Left cardiac atrium (tissue), 4 donors: ENCODE measurements around the gene COL25A1. TPM values are rescaled to one million over a fixed set of nuclear protein-coding genes. Genes with fewer than 3 reads are reported as not detected.
A peak's percentile ranks its signal among the peaks of the same experiment; 100 is the strongest.

Experiments
- ATAC-seq, 2 donors: fragments of 200-7000 bp; cut with Tn5 transposase; one replicate each; pipeline ENCODE4 v1.9.1; 2020; ENCODE audit warnings: mild to moderate bottlenecking in 2 of 2, moderate library complexity in 2 of 2
- DNase-seq: peaks from one replicate; pipeline ENCODE4 v3.0.0-alpha.2; 2020
- intact Hi-C, 2 donors: fragments of 100-400 bp; cut with DNase I; formaldehyde crosslinking; loops; one replicate each; pipeline versions ENCODE4 v1.14.1 to v1.15.1; 2022 to 2023
- total RNA-seq, 2 donors: library from RNA; stranded (reverse); fragmentation: NEBNext Ultra II Directional; extraction: Animal tissue kit (Norgen Biotek cat#: 25700); gene quantifications; one replicate each; pipeline ENCODE4 v1.2.1, GENCODE V29; 2021
- donor health status: DM: no; HTN: yes; CAD: no.
- donor health status: DM: no; HTN: yes; CAD: no; lungs with severe emphysema.
- donor health status: DM: yes; HTN: yes; CAD: no.
- donor health status: Dilated cardiomyopathy.

The COL25A1 gene
- total RNA-seq, 2 donors from 2014 or later = 0.74 to 1.5 TPM

DNA sequence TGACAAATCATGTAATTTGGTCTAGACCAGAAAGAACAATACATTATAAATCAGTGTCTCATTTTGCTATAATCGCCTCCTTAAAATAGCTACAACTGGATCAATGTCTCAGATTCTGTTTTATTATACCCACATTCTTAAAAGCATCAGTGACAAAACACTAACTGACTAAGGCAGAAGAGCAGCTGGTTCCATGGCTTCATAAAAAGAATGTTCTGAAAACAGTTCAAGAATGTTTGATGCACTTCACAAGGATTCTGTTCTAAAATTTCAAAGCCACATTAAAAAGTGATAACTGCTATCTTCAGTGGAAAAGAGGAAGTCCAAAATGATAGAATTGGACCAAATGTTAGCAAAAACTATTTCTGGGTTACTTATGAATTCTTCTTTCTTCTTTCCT is 69.8 kb downstream of the COL25A1 start:
- ATAC-seq (no peak), DNase-seq (no peak)
- intact Hi-C loops = no loop called here

DNA sequence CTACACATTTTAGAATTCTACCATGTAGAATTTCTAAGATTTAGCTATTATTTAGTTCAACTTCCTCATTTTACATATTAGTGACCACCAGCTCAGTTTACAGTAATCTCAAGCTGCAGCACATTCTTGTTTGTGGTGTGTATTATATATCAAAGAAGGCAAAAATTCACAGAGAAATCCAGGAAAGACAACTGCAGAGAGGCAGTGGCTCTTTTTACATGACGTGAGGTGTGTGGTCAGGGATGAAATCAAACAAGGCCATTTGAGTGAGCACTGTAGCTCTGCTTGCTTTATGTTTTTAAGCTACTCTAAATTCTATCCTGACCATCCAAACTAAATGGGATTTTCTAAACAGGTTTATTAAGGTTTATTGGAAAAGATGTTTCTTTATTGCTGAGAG is 71.1 kb downstream of the COL25A1 start:
- ATAC-seq (no peak), DNase-seq (no peak)
- intact Hi-C loops = no loop called here

DNA sequence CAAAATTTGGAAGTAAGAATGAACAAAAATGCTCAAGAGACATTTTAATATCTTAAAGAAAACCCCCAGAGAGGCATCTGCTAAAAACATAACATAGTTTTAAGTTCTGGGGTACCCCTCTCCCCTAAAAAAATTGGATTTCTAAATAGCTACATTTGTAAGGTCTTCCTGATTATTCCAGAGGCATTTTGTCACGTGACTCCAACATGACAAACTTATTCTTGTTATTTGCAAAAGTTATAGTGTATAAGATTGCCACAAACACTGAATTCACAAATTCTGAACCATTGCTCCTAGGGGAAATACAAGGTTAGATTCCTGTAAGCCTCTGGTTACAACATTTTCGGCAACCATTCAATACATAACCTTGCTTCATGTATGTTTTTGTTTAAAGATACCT is 73.4 kb downstream of the COL25A1 start:
- no peak for DNase-seq
- intact Hi-C loops = no loop called here
- ATAC-seq = no peak

DNA sequence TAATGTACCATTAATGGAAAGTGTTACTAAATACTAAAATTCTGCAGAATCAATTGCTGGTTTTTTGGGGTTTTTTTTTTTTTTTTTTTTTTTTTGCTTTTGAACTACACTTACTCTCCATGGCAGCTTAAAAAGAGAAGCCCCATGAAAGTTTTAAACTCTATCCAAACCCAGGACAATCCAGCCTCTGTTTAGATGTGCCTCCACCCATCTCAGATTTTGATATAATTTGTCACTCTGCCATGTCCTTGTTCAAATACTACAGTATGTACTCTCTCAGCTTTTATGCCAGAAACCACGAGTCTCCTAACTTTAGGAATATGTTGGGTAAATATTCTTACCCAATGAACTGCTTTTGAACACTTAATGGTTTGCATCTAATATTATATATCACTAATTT is 84.2 kb downstream of the COL25A1 start:
- DNase-seq (no peak), ATAC-seq (no peak)
- intact Hi-C loops = no loop called here

DNA sequence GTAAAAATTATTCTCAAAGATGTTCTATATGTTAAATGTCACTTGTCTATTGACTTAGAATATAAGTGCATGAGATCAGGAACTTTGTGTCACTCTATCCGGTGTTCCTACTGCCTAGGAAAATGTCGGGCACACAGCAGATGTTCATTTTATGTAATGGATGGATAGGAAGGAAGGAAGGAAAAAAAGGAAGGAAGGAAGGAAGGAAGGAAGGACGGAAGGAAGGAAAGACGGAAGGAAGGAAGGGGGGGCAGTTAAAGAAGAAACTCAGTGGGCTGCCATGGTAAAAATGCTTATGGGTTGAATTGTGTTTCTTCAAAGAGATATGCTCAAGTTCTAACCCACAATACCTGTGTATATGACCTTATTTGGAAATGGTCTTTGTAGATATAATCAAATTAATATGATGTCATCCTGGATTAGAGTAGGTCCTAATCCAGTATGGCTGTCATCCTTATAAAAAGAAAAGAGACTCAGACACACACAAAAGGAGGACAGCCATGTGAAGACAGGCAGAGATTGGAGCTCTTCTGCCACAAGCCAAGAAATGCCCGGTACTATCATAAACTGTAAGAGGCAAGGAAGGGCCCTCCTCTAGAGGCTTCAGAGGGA is 86.3 kb downstream of the COL25A1 start:
- intact Hi-C loops = no loop called here
- no peak for ATAC-seq
- DNase-seq = no peak

DNA sequence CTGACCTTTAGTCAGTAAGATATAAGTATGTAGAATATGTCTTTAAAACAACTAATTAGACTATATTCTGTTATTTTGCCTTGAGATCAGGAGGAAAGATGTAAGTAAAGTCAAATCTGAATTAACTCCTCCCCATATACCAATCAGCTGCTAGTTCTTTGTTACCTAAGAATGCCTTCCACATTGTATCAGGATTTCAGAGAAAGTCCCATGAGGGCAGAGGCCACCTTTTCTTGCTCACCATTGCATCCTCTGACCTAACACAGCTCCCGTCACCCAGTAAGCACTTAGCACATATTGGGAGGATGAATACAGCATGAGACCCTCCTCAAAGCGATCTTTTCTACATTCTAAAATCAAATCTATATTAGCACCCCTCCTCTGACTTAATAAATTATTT is 87.0 kb downstream of the COL25A1 start:
- no peak for ATAC-seq
- DNase-seq = no peak
- intact Hi-C loops = no loop called here

DNA sequence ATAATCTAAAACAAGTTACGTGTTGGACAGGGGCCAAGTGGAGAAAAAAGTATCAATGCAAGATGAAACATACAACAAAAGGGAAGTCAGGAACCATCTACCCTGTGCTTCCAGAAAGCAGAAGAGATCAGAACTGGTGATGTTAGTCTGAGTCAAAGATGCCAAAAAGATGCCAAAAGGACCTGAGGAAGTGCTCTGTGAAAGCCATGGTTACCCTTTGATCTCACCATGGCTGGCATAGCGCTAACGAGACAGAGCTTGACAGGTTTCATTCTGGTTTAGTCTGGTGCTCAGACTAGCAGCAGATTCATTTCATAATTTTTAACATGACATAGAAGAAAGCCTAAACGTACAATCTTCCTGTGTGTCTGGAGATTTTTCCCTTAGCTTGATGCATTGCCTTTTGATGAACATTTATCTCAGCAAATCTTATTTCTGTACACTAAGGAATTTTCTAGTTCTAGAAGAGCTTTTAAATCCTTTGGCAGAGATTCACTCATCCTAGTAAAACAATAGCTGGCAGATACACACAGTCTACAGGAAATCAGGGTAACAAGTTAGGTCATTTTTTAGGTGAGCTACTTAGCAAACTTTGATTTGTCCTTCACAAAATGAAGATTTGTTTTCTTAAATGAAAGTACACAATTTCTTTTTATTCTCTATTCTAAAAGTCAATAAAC is 87.7 kb downstream of the COL25A1 start:
- DNase-seq (no peak), ATAC-seq (no peak)
- intact Hi-C loops = no loop called here

DNA sequence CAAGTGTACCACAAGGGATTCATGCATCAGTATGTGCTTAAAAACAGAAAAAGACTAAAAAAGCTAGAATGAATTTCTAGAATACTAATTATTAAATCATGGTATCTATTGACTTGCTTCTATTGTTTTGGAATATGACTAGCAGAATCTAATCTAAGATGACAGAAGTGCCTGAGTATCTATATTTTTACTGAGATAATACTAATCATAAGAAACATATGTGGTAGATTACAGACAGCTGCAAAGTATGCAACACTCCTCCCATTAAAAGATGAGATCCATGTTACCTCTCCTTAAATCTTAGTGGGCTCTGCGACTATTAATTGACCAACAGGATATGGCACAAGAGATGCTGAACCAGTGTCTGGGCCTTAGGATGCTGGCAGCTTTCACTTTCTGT is 89.4 kb downstream of the COL25A1 start:
- no peak for ATAC-seq
- intact Hi-C loops = no loop called here
- no peak for DNase-seq

DNA sequence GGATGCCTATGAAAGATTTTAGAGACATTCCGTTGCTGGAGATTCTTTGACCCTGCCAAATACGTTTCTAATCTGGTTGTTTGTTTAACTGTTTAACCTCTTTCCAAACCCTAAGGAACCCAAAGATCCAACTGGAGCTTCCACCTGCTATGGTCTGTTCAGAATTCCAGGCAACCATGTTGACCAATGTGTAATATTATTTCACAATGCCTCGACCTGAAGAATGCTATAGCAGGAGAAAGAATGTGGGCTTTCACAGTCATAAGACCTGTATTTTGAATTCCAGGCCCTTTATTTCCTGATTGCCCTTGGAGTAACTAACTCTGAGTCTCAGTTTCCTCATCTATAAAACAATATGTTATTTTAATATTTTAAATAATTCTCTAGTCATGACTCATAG is 90.8 kb downstream of the COL25A1 start:
- ATAC-seq (no peak), DNase-seq (no peak)
- intact Hi-C loops = no loop called here

DNA sequence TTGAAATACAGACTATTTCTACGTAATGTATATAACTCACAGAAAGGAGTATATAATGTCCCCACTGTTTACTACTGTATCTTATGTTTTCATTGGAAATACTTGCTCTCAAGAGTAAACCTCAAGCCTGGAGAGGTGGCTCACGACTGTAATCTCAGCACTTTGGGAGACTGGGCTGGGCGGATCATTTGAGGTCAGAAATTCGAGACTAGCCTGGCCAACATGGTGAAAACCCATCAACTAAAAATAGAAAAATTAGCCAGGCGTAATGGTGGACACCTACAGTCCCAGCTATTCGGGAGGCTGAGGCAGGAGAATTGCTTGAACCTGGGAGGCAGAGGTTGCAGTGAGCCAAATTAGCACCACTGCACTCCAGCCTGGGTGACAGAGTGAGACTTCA is 92.8 kb downstream of the COL25A1 start:
- DNase-seq = no peak
- ATAC-seq = no peak
- intact Hi-C loops = no loop called here

DNA sequence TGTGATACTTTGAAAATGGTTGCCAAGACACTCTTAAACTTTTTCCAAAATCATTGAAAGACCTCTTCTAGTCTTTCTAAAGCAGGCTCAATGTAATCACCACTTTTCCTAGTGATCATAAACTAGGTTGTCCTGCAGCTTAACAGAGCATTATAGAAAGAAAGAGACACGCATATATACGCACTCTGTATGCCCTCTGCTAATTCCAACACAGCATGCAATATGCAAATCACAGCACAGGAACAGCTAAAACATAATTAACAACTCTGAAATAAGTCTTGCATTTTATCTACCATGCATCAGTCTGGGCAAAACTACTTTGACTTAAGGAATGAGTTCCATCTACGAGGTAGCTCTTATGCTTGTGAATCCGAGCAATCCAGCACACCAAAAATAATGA is 94.6 kb downstream of the COL25A1 start:
- intact Hi-C loops = no loop called here
- DNase-seq (no peak), ATAC-seq (no peak)

DNA sequence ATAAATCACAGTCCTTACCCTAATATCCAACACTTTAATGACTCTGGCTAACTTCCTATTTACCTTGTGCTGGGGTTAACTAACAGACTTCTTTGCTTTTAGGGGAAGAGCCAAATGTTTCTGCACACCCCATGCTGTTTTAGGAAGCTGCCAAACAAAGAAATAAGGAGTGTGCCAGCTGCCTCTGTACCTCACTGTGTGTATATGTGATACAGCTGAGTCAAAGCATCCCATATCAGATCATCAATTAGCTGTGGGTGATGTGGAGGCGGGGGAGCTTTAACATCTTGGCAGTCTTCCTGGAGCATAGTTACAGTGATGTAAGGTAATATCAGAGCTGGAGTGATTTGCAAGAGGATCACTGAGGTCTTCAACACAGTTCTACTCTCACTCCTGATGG is 95.4 kb downstream of the COL25A1 start:
- intact Hi-C loops = no loop called here
- DNase-seq (no peak), ATAC-seq (peak in 1 of 2 donors; percentile 17)

DNA sequence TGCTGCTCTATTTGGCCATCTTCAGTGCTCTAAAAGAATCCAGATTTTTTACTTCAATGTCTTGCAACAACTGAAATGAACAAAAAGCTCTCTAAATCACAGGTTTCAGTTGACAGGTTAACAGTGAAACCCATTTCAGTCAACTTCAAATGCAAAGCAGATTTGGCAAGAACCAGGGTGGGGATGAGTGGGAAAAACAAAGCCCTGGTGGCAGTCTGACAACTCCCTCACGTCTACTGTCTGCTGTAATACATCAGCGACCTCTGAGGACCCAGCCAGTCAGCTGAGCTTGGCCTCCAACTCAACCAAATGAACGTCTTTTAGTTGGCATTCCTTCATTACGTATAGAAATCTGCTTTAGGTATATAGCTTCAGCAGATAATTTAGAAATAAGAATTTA is 95.8 kb downstream of the COL25A1 start:
- no peak for DNase-seq
- ATAC-seq = no peak
- intact Hi-C loops = no loop called here

DNA sequence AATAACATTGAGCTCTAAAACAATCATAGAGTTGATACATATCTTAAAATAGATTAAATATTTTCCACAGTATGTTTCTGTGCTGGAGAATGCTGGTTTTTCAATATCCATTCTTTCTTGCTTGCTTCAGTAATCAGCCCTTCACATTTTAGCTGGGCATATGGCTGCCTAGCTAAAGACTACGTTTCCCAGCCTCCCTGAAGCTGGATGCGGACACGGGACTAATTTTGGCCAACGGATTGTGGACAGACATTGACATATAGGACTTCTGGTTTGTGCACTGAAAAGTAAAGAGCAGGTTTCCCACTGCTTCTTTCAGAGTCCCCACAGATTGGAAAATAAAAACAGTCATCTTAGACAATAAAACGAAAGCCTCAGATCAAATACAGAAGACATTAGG is 97.3 kb downstream of the COL25A1 start:
- ATAC-seq (no peak), DNase-seq (no peak)
- intact Hi-C loops = no loop called here

DNA sequence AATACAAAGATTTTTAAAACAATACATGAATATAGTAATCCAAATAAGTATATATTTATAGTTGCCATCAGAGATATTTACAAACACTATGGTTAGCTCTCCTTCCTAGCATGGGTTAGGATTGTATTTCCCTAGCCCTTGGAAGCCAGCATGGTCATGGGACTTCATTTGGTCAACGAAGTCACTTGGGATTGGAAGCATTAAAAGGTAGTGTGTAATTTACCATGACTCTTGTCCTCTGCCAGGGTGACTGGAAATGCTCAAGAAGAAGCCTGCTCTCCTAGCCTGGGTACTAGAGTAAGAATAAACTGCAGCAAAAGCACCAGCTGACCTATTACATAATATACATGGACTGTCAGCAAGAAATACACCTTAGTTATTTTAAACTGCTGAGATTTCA is 102.9 kb downstream of the COL25A1 start:
- DNase-seq (no peak), ATAC-seq (no peak)
- intact Hi-C loops = no loop called here

DNA sequence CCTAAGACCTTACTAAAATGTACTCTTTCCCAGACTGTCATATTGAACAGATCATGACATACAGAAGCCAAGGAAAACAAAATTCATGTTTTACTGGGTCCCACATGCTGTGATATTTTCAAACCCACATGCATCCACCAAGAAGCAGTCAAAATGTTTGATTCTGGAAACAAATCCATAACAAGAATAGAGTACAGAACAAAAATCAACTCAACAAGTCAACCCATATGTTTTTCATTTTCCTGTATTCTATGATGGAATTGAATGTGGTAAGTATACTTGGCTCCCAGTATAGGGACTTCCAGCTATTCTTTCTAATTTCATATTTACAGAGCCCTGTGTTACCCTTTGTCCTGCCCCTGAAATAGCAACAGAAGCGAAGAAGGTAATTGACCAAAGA is 106.8 kb downstream of the COL25A1 start:
- intact Hi-C loops = no loop called here

DNA sequence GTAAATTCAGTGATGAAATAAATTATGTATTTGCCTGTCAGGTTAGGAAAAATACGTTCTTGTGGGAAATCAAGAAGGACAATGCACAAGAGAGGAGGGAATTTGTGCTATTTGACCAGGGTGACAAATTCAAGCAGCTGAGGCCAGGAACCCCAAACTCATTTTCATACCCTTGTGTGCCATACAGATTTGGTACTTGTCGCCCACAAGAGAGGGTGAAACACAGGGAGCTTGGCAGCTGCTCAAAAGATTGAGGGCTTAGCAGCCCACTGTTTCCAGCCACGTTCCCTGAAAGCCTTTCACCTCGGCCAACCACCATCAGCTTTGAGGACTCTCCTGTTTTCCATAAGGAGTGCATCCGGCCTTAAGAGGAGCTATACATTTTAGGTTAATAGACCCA is 111.2 kb downstream of the COL25A1 start:
- no peak for DNase-seq
- no peak for ATAC-seq
- intact Hi-C loops = no loop called here

More for the DNA sequence above, 106.8 kb downstream of the COL25A1 start:
- DNase-seq (no peak), ATAC-seq (no peak)

DNA sequence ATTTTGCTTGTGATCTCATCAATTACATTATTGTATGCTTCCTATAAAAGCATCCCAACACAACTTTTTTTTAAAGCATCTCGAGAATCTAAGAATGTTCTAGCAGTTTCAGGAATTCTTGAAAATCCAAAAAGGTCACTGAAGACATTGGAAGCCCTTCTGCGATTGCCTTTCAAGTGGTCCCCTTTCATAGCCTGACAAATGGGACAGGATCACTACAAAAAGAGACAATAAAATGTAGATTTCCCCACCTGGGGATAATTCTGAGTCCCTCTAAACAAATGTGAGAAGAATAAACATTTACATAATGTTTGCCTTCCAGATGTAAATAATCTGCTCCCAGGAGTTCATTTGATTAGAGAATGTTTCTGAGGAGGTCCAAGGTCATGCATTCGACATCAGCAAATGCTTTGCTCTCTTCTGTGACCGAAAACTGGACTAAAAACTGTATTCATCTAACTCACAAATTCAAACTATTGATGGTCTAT is 116.0 kb downstream of the COL25A1 start:
- ATAC-seq = no peak
- intact Hi-C loops = no loop called here

DNA sequence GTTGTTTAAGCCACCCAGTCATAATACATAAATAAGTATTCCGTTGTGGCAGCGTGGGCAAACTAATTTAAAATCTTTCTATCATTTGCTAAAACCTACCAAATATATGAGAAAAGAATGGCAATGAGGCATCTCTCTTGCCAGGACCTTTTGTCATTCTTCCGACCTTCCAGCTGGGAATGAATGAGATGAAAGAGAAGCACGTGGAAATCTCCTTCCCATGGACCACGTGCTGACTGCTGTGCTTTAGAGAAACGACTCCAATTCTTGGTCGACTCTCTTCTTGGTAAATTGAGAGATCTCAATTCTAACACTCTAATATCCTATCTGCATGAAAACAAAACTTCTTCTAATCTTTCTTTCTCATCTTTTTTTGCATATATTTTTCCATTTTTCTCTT is 116.5 kb downstream of the COL25A1 start:
- DNase-seq = no peak
- ATAC-seq = no peak
- intact Hi-C loops = no loop called here

More for the DNA sequence above, 116.0 kb downstream of the COL25A1 start:
- DNase-seq = no peak

DNA sequence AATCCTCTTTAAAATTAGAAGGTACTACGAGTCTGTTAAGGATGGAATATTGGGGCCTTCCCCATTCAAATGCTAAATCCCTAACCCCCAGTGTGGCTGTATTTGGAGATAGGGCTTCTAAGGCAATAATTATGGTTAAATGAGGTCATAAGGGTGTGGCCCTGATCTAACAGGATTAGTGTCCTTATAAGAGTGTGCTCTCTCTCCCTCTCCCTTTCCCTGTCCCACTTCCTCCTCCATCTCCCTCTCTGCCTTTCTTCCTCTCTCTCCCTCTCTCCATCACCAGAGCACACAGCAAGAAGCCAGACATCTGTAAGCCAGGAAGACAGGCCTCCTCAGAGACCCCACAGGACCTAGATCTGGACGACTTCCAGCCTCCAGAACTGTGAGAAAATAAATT is 116.9 kb downstream of the COL25A1 start:
- ATAC-seq (no peak), DNase-seq (no peak)
- intact Hi-C loops = no loop called here

DNA sequence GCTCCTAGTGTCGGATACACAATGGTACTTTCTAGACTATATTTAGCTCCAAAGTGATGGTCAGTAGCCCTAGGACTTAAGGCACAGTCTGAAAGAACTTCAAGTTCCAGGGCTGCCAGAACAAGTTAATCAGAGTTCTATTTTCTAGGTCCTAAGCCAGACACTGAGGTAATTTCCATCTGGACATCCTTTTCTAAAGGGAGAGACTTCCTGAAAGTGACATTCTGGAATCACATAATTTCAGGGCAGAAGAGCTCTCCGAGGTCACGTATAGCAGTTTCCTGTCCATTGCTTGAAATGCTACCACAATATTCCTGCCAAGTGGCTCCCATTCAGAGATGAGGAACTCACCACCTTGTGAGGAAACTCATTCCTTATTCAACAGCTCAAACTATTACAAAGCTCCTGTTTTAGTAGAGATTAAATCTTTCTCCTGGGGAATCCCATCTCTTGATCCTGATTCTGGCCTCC is 117.9 kb downstream of the COL25A1 start:
- intact Hi-C loops = no loop called here
- ATAC-seq = peak; percentile 68 to 92
- peak; percentile 42 for DNase-seq
